ENCODE measurements around the gene HK1. TPM values are rescaled to one million over a fixed set of nuclear protein-coding genes. Genes with fewer than 3 reads are reported as not detected.

The HK1 gene
- total RNA-seq, 1 experiment from 2014 or later, result 98.8 TPM

- WGBS (ENCODE audit: extremely low coverage, insufficient read length, low lambda C conversion rate), result no CpG with 5 or more reads among the region's 9 CpGs
- Mint-ChIP-seq H3K4me3 (no peak overlapping the region), H3K36me3 (ENCODE audit: insufficient read depth in 1 of 3, low read depth in 3 of 3) (peaks cover 24 to 60% (median 28%) of the 10 kb centered on the region in 3 experiments)
These were observed 94.1 kb downstream of the HK1 start for GRCh38 chr10:69372126-69372980.

More at GRCh38 chr10:69372126-69372980, 94.1 kb downstream of the HK1 start:
- H3K4me2 ChIP-seq (ENCODE audit: insufficient read depth, insufficient read length, low read length), result no peak overlapping the region
- no peak overlapping the region for H2BK5ac ChIP-seq (ENCODE audit: insufficient read length, low read length)
- no peak overlapping the region for H2BK12ac ChIP-seq (ENCODE audit: insufficient read length, low read depth, low read length)
- peak overlapping the region; percentile 39 to 81 (median 58); a peak in 5 of 7 replicates for H3K27ac Mint-ChIP-seq
- H2BK20ac ChIP-seq (ENCODE audit: low read depth, low read length, poor library complexity, severe bottlenecking), result no peak overlapping the region
- no peak overlapping the region for H3K14ac ChIP-seq (ENCODE audit: insufficient read depth, low read length)
- H3K9ac ChIP-seq (ENCODE audit: extremely low read depth, insufficient read length, low read length), result no peak overlapping the region
- H3K18ac ChIP-seq (ENCODE audit: insufficient read length, low read depth, low read length), result no peak overlapping the region
- H3K4ac ChIP-seq (ENCODE audit: low read depth, low read length), result no peak overlapping the region
- no peaks in the 10 kb centered on the region for H3K9me3 Mint-ChIP-seq
- no peak for TF ChIP-seq CTCF (conservative IDR thresholded peaks at IDR 0.05)
- H2AFZ ChIP-seq (ENCODE audit: low read length), result no peak overlapping the region
- no peak for DNase-seq
- H3K79me2 ChIP-seq (ENCODE audit: insufficient read depth, low read length), result no peaks in the 10 kb centered on the region; the same call in 1 of the 2 replicates
- H3K23me2 ChIP-seq (ENCODE audit: insufficient read length, low read depth, low read length, poor library complexity, severe bottlenecking), result no peaks in the 10 kb centered on the region
- H4K20me1 ChIP-seq (ENCODE audit: control insufficient read depth, insufficient read depth, insufficient read length), result no peaks in the 10 kb centered on the region
- H3K23ac ChIP-seq (ENCODE audit: insufficient read length, low read depth, low read length), result no peak overlapping the region
- no peak overlapping the region for H4K8ac ChIP-seq (replicated peaks; ENCODE audit: insufficient read length, low read depth, low read length)
- no peak overlapping the region for H4K5ac ChIP-seq (ENCODE audit: insufficient read length, low read depth, low read length)
- H2BK120ac ChIP-seq (ENCODE audit: low read depth, low read length, poor library complexity, severe bottlenecking), result no peak overlapping the region
- H3K9me3 ChIP-seq (ENCODE audit: control insufficient read depth, low read depth, low read length), result no peaks in the 10 kb centered on the region
- no peak overlapping the region for H3K27ac ChIP-seq (ENCODE audit: insufficient read length, low read depth, low read length)
- H2BK15ac ChIP-seq (ENCODE audit: low read depth, low read length), result no peak overlapping the region
- H3T11ph ChIP-seq (ENCODE audit: low read length), result no peak overlapping the region
- H3K27me3 ChIP-seq (ENCODE audit: insufficient read depth, low read length), result no peaks in the 10 kb centered on the region
- peaks cover 26 to 40% of the 10 kb centered on the region in 2 experiments for H3K4me1 Mint-ChIP-seq
- no peak overlapping the region for H4K91ac ChIP-seq (ENCODE audit: insufficient read length, low read depth, low read length)
- H3K27me3 Mint-ChIP-seq (ENCODE audit: low read depth), result no peaks in the 10 kb centered on the region
- H3K79me1 ChIP-seq (ENCODE audit: insufficient read depth, low read depth, low read length, poor library complexity, severe bottlenecking), result peaks cover 3% of the 10 kb centered on the region
- no peak overlapping the region for H3K56ac ChIP-seq (ENCODE audit: insufficient read length, low read depth, low read length)
- peaks cover 1% of the 10 kb centered on the region; the same call in 1 of the 2 replicates for H3K4me1 ChIP-seq (ENCODE audit: insufficient read depth, low read length)
- H2AK5ac ChIP-seq (ENCODE audit: insufficient read length, low read length), result no peak overlapping the region

Data from H9 (cell line).